Activated CD4-positive, alpha-beta T cell treated with anti-CD3 and anti-CD28 coated beads, Interleukin-2, amount 10 ng/mL, durations not matched to agents 7 days and 5 days (primary cell): Measurements from ENCODE around the gene CIB2. TPM values are rescaled to one million over a fixed set of nuclear protein-coding genes. Genes with fewer than 3 reads are reported as not detected.

Experiments
- CTCF ChIA-PET: fragments of 350-600 bp; sonication (Branson Sonifier 250); formaldehyde crosslinking; loops from one replicate; lab custom pipeline; 2021; ENCODE audit warnings: antibody characterized with exemption; lab: Charles Lee
- POLR2A ChIA-PET: fragments of 350-600 bp; sonication (Branson Sonifier 250); formaldehyde crosslinking; loops from one replicate; lab custom pipeline; 2021; ENCODE audit warnings: antibody characterized with exemption; lab: Charles Lee
- DNase-seq: peaks from one replicate; pipeline ENCODE4 v3.0.0-alpha.2; 2020
- H3K27ac Mint-ChIP-seq: one replicate; pipeline ENCODE4 v1.8.0; 2021; ENCODE audit warnings: mild to moderate bottlenecking, moderate library complexity, mixed read lengths
- H3K27me3 Mint-ChIP-seq: one replicate; pipeline ENCODE4 v1.8.0; 2021; ENCODE audit warnings: mixed read lengths
- H3K36me3 Mint-ChIP-seq: one replicate; pipeline ENCODE4 v1.8.0; 2021; ENCODE audit warnings: low read depth, mixed read lengths
- H3K4me1 Mint-ChIP-seq: one replicate; pipeline ENCODE4 v1.8.0; 2021; ENCODE audit warnings: mixed read lengths
- H3K4me3 Mint-ChIP-seq: one replicate; pipeline ENCODE4 v1.8.0; 2021; ENCODE audit warnings: mild to moderate bottlenecking, moderate library complexity, mixed read lengths
- H3K9me3 Mint-ChIP-seq: one replicate; pipeline ENCODE4 v1.8.0; 2021; ENCODE audit warnings: mixed read lengths
- total RNA-seq, 2 experiments: library from RNA; stranded (reverse); gene quantifications; one replicate each; pipeline ENCODE4 v1.2.3, GENCODE V29; 2021

CIB2 gene
- total RNA-seq: under 1 TPM; 0.44 to 0.55 TPM

DNA sequence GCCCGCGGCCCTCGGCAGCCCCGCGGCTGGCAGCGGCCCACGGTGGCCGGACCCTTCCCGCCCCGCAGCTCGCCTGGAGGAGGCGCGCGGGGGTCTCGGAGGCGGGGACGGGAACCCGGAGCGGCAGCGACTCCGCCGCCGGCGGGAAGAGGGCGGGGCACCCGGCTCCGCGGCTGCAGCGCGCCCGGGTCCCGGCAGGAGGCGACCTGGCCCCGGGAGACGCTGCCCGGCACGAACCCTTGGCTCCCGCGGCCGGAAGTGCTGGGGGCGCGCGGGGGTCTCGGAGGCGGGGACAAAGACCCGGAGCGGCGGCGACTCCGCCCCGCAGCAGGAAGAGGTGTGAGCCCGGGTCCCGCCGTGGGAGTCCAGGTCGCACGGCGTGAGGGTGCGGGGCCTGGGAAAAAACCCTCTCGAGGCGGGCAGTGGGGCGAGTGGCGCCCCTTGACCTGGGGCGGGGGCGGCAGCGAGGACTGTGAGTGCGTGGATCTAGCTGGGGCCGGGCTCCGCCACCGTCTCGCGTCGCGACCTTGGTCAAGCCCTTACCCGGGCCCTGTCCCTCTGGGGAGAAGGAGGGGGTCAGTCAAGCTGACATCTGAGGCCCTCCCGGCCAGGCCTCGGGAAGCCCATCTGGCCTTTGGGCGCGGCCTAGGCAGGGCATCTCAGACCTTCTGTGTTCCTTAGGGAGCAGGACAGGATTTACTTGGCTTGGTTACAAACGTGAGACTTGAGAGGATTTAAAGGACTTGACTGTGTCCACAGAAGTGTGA lies at the start of gene CIB2:
CIB2 (minus strand) TSS at position 151 of the 767 bp plus-strand sequence. CDS start 230 bp downstream, outside the sequence.
- no peaks in the 10 kb centered on the region for H3K36me3 Mint-ChIP-seq

DNA sequence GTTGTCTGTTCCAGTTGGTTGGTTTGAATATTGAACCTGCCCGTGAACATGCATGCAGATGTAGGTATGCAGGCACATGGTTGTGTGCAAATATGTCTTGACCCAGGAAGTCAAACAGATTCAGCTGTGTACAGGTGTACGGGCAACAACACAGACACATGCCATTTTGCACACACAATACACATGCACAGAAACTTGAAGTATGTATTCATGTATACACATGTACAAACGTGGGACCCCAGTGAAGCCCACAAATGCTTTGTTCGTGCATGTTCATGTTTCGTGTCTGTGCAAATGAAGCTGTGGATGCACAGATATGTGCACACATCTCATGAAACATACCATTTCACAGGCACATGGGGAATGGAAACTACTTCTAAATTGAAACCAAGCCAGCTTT lies 48.7 kb upstream of the CIB2 start:
- Mint-ChIP-seq H3K9me3 (no peaks in the 10 kb centered on the region), H3K27me3 (peaks cover 4% of the 10 kb centered on the region), H3K4me3 (no peak overlapping the region), H3K27ac (no peak overlapping the region), H3K36me3 (no peaks in the 10 kb centered on the region), H3K4me1 (peaks cover 2% of the 10 kb centered on the region)
- POLR2A ChIA-PET: no interaction called here
- CTCF ChIA-PET: interaction anchor here (0.9 to 1.6 kb wide), 3 partner anchors 49 to 70 kb away, joined by 3 to 5 read pairs (median 4); partner anchors contain the start of gene CIB2
- DNase-seq: no peak

More for the DNA sequence above, at the start of gene CIB2:
- Mint-ChIP-seq H3K9me3 (no peaks in the 10 kb centered on the region), H3K4me1 (peaks cover 26% of the 10 kb centered on the region), H3K4me3 (peak within 1 kb of the TSS; percentile 74), H3K27ac (peak within 1 kb of the TSS; percentile 82), H3K27me3 (no peaks in the 10 kb centered on the region)
- DNase-seq: peak; percentile 74
- POLR2A ChIA-PET: no interaction called here
- CTCF ChIA-PET: interaction anchor here (0.7 to 2.9 kb wide), 35 partner anchors 8 to 1070 kb away, joined by 3 to 15 read pairs (median 4); no protein-coding TSS in a partner anchor

DNA sequence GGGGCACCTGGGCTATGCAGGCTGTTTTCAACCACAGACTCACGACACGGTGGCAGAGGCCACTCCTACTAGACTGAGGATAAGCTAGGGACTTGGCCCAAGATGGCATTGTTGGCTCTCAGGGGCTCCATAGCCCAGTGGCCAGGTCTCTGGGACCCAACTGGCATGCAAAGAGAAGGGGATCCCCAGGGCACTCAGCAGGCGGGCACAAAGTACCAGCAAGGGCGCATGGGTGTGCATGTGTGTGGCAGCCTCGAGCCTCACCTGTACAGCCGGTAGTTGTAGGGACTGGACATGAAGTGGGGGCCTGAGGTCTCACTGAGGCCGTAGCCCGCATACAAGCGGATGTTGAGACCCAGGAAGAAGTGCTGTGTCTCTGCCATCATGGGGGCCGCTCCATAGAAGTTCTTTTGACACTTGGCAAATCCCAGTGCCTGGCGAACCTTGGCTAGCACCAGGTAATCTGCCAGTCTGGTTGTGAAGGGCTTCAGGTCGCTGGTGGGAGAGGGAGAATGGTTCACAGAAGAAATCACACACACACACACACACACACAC lies 48.1 kb upstream of the CIB2 start:
- CTCF ChIA-PET: interaction anchor here (1.0 to 1.6 kb wide), 4 partner anchors 37 to 71 kb away, joined by 3 to 5 read pairs (median 4); partner anchors contain the start of gene CIB2

DNA sequence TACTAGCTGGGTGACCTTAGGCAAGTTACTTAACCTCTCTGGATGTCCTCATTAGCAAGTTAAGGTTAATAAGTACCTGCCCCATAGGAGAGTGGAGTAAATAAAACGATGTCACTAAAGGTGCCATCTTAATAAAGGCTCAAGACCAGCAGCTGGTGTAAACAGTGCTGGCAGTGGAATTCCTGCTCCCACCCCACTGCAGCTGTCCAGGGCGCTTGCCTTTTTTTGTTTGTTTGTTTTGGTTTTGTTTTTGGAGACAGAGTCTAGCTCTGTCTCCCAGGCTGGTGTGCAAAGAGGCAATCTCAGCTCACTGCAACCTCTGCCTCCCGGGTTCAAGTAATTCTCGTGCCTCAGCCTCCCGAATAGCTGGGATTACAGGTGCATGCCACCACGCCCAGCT lies 46.8 kb upstream of the CIB2 start:
- Mint-ChIP-seq H3K27me3 (no peaks in the 10 kb centered on the region), H3K36me3 (peaks cover 9% of the 10 kb centered on the region)
- POLR2A ChIA-PET: interaction anchor here (0.7 kb wide), 1 partner anchor 23 kb away, joined by 3 read pairs; no protein-coding TSS in a partner anchor

More for the DNA sequence above, 48.1 kb upstream of the CIB2 start:
- Mint-ChIP-seq H3K9me3 (no peaks in the 10 kb centered on the region), H3K4me1 (peaks cover 7% of the 10 kb centered on the region), H3K4me3 (no peak overlapping the region), H3K36me3 (peaks cover 2% of the 10 kb centered on the region), H3K27me3 (no peaks in the 10 kb centered on the region), H3K27ac (no peak overlapping the region)
- POLR2A ChIA-PET: no interaction called here
- no peak for DNase-seq

DNA sequence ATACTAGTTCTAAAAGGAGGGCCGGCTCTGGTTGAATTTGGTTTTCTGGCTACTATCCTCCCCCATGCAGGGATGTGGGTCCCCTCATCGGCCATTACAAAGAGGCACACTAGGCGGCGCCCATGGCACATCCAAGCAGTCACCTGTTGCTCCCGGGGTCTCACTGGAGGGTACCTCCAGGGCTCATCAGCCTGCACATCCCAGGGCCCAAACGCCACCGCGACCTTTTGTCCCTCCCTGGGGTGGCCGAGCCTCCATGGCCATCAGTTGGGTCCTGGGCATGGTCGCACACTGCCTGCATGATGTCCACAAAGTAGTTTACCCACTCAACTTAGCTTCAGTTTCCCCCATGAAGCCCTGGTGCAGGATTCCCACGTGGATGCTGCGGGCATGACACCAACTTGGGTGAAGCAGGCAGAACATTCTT lies 46.2 kb upstream of the CIB2 start:
- CTCF ChIA-PET: interaction anchor here (0.8 to 1.3 kb wide), 3 partner anchors 11 to 69 kb away, joined by 3 to 4 read pairs (median 4); no protein-coding TSS in a partner anchor
- Mint-ChIP-seq H3K36me3 (peaks cover 15% of the 10 kb centered on the region), H3K9me3 (peaks cover 2% of the 10 kb centered on the region), H3K4me3 (no peak overlapping the region), H3K4me1 (peaks cover 25% of the 10 kb centered on the region), H3K27ac (no peak overlapping the region), H3K27me3 (no peaks in the 10 kb centered on the region)
- peak; percentile 41 for DNase-seq
- POLR2A ChIA-PET: no interaction called here

More for the DNA sequence above, 46.8 kb upstream of the CIB2 start:
- CTCF ChIA-PET: interaction anchor here (0.8 to 1.3 kb wide), 5 partner anchors 12 to 69 kb away, joined by 3 to 4 read pairs (median 3); no protein-coding TSS in a partner anchor
- no peak overlapping the region for H3K27ac Mint-ChIP-seq
- no peak overlapping the region for H3K4me3 Mint-ChIP-seq
- DNase-seq: no peak
- peaks cover 20% of the 10 kb centered on the region for H3K4me1 Mint-ChIP-seq
- peaks cover 2% of the 10 kb centered on the region for H3K9me3 Mint-ChIP-seq

DNA sequence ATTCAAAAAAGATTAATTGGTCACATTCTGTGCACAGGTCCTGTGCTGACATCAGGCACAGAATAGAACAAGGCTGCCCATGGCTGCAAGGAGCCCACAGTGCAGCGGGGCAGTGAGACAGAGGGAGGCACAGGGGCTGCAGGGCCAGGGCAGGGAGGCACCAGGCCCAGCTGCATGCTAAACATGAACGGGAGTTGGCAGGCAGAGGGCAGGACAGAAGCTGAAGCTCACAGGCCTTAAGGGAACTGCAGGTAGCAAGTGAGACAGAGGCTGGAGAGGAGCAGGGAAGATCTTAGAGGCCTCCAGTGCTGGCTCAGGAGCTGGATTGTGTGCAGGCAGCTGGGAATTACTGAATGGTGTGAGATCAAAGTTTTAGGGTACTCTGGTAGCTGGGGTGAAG lies 44.1 kb upstream of the CIB2 start:
- DNase-seq: no peak
- Mint-ChIP-seq H3K36me3 (peaks cover 35% of the 10 kb centered on the region), H3K4me1 (peaks cover 39% of the 10 kb centered on the region), H3K4me3 (no peak overlapping the region), H3K27ac (no peak overlapping the region), H3K27me3 (no peaks in the 10 kb centered on the region), H3K9me3 (peaks cover 2% of the 10 kb centered on the region)
- POLR2A ChIA-PET: no interaction called here
- CTCF ChIA-PET: interaction anchor here (0.5 to 1.6 kb wide), 5 partner anchors 9 to 119 kb away, joined by 3 to 6 read pairs (median 4); no protein-coding TSS in a partner anchor

DNA sequence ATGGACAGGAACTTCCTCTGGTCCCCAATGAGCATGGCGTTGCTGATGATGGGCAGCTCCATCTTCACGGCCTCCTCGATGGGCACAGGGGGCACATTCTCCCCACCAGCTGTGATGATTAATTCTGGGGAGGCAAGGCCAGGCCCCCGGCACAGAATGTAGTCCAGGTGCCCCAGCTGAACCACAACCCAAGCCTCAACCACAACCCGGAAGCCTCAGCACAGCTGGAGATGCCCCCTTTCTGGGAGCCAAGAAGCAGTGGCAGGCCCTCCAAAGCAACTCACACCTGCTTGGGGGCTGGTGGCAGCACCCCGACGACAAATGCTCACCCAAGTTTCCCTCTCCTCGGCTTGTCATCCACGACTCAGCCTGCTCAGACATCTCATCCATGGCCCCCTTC lies 43.2 kb upstream of the CIB2 start:
- ChIA-PET POLR2A (no interaction called here), CTCF (interaction anchor here (0.9 to 2.8 kb wide), 8 partner anchors 8 to 66 kb away, joined by 3 to 8 read pairs (median 4); no protein-coding TSS in a partner anchor)
- H3K4me3 Mint-ChIP-seq: no peak overlapping the region
- peaks cover 2% of the 10 kb centered on the region for H3K9me3 Mint-ChIP-seq
- no peak overlapping the region for H3K27ac Mint-ChIP-seq
- H3K36me3 Mint-ChIP-seq: peaks cover 44% of the 10 kb centered on the region
- no peaks in the 10 kb centered on the region for H3K27me3 Mint-ChIP-seq
- H3K4me1 Mint-ChIP-seq: peaks cover 43% of the 10 kb centered on the region
- DNase-seq: peak; percentile 20

DNA sequence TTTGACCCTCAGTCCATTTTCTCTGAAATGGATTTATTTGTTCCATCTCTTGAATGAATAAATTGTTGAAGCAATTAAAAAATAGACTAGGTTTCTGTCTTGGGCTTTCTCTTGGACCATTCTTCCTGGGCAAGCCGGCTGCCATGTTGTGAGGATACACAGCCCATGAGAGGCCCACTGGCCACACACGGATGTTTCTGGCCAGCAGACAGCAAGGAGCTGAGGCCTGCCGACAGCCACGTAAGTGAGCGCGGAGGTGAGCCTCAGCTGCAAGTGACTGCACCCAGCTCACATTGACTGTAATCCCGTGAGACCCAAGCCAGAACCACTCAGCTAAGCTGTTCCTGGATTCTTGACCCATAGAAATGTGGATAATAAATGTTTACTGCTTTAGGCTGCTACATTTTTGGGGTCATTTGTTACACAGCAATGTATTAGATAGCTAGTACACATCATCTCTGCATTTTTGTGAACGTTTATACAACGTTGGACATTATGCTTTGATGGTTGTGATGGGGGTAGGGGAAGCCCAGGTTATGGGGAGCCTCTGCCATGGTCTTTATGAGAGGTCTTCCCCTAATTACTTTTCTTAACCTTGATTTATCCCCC lies 40.7 kb upstream of the CIB2 start:
- CTCF ChIA-PET: interaction anchor here (0.8 to 2.8 kb wide), 6 partner anchors 12 to 94 kb away, joined by 3 to 8 read pairs (median 6); partner anchors contain the start of gene IDH3A

DNA sequence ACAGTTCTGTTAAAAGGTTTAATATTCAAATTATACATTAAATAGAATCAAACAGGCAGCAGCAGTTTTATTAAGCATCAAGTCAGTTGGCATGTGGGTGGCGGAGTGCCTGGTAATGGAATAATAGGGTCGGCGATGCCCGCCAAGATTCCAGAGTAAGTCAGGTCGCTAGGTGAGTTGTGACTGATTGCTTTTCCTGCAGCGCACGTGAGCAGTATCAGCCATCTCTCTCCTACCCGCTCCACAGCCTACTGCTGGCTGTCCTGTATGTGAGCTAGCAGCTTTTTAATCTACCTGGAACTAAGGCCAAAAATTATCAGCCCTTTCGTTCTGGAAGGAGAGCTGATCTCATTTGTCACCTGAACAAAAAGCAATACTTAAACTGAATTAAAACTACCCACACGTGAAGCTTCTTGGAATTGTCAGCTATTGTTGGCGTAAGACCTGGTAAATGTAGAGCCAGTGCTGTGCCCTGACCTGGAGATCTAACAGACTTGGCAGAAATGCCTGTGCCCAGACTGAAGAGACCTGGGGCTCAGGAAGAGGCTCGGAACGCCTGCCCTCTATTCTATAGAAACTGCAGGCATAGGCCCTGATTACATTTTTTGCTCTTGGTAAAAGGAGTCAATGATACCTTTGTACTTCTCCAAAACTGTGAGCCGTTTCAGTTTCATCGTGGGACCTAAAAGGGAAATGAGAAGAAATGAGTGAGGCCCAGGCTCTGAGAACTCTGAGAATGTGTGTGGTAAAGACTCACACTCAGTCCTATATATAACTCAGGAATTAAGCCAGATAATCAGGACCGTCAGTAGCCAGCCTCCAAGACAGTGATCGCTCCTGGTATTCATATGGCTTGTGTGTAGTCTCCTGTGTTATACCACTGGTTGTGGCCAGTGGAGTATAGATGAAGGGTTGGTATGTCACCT lies 39.9 kb upstream of the CIB2 start:
- ChIA-PET CTCF (interaction anchor here (1.2 to 2.8 kb wide), 3 partner anchors 11 to 94 kb away, joined by 3 to 8 read pairs (median 8); partner anchors contain the start of gene IDH3A), POLR2A (no interaction called here)
- H3K4me1 Mint-ChIP-seq: peaks cover 70% of the 10 kb centered on the region
- peaks cover 6% of the 10 kb centered on the region for H3K9me3 Mint-ChIP-seq
- H3K36me3 Mint-ChIP-seq: peaks cover 71% of the 10 kb centered on the region
- no peak overlapping the region for H3K4me3 Mint-ChIP-seq
- DNase-seq: no peak
- no peak overlapping the region for H3K27ac Mint-ChIP-seq
- H3K27me3 Mint-ChIP-seq: no peaks in the 10 kb centered on the region

More for the DNA sequence above, 40.7 kb upstream of the CIB2 start:
- H3K9me3 Mint-ChIP-seq: peaks cover 6% of the 10 kb centered on the region
- DNase-seq: no peak
- H3K4me3 Mint-ChIP-seq: no peak overlapping the region
- H3K27me3 Mint-ChIP-seq: no peaks in the 10 kb centered on the region
- H3K27ac Mint-ChIP-seq: no peak overlapping the region
- H3K36me3 Mint-ChIP-seq: peaks cover 63% of the 10 kb centered on the region
- POLR2A ChIA-PET: interaction anchor here (1.0 kb wide), 1 partner anchor 23 kb away, joined by 3 read pairs; the partner anchor contains the start of gene IDH3A
- H3K4me1 Mint-ChIP-seq: peaks cover 63% of the 10 kb centered on the region

DNA sequence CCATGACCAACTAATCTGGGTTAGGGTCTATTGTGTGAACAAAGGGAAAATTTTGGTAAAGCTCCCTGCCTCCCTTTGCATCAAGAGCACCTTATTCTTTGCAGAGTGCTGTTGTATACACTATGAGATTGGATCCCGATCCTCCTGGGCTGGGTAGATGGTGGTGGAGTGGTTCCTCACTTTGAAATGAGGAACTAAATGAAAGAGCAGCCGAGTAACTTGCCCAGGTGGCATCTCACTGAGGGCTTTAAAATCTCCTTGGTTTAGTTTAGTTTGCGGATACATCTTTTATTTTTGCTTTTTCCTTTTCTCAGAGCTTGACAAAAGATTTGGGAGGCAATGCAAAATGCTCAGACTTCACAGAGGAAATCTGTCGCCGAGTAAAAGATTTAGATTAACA lies 37.4 kb upstream of the CIB2 start:
- Mint-ChIP-seq H3K4me1 (peaks cover 57% of the 10 kb centered on the region), H3K36me3 (peaks cover 84% of the 10 kb centered on the region), H3K9me3 (peaks cover 6% of the 10 kb centered on the region), H3K27ac (peak overlapping the region; percentile 38), H3K27me3 (no peaks in the 10 kb centered on the region), H3K4me3 (no peak overlapping the region)
- no peak for DNase-seq
- POLR2A ChIA-PET: no interaction called here
- CTCF ChIA-PET: interaction anchor here (0.6 to 0.7 kb wide), 4 partner anchors 37 to 258 kb away, joined by 3 to 4 read pairs (median 3); no protein-coding TSS in a partner anchor

DNA sequence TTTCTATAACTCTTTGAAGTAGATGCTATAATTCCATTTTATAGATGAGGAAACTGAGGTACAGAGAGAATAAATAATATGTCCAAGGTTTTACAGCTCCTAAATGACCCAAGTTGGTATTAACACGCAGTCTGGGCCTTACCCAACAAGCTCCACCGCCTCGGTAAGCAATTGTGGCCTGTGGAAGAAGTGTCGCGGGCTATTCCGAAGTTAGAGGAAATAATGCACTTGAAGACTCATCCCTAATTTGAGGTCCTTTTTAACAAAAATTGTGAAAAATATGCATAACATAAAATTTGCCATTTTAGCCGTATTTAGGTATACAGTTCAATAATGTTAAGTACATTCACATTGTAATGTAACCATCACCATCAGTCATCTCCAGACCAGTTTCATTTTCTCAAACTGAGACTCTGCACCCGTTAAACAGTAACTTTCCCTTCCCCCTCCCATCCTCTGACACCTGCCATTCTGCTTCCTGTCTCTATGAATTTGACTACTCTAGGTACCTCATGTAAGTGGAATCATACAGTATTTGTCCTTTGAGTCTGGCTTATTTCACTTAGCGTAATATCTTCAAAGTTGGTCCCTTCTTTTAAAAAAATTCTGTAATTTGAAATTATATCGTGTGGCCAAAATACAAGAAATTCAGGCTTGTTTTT lies 36.1 kb upstream of the CIB2 start:
- peak; percentile 65 for DNase-seq
- H3K4me1 Mint-ChIP-seq: peaks cover 46% of the 10 kb centered on the region
- H3K36me3 Mint-ChIP-seq: peaks cover 77% of the 10 kb centered on the region
- ChIA-PET POLR2A (no interaction called here), CTCF (interaction anchor here (0.8 to 1.2 kb wide), 6 partner anchors 8 to 64 kb away, joined by 3 to 6 read pairs (median 4); partner anchors contain the start of gene IDH3A)
- H3K4me3 Mint-ChIP-seq: peak overlapping the region; percentile 29
- H3K9me3 Mint-ChIP-seq: peaks cover 4% of the 10 kb centered on the region
- H3K27ac Mint-ChIP-seq: peak overlapping the region; percentile 83
- no peaks in the 10 kb centered on the region for H3K27me3 Mint-ChIP-seq
